Neural progenitor cell (in vitro differentiated cells): ENCODE measurements around the gene ZAP70.

Experiments used
- EZH2 ChIP-seq: fragments of 200-600 bp; sonication (generic); IDR thresholded peaks from 2 replicates; pipeline ENCODE4 v1.6.1; 2017; ENCODE audit warnings: antibody characterized with exemption, mild to moderate bottlenecking, moderate library complexity
- EZH2phosphoT487 ChIP-seq: fragments of 200-600 bp; sonication (generic); IDR thresholded peaks from 2 replicates; pipeline ENCODE4 v1.6.1; 2017; ENCODE audit warnings: antibody characterized with exemption
- TF ChIP-seq, protein P1 (sequence below): fragments of 200-600 bp; sonication (generic); IDR thresholded peaks from 2 replicates; pipeline ENCODE4 v1.5.1; 2017; ENCODE audit warnings: antibody characterized with exemption, mild to moderate bottlenecking

- TF ChIP-seq, protein P1, sequence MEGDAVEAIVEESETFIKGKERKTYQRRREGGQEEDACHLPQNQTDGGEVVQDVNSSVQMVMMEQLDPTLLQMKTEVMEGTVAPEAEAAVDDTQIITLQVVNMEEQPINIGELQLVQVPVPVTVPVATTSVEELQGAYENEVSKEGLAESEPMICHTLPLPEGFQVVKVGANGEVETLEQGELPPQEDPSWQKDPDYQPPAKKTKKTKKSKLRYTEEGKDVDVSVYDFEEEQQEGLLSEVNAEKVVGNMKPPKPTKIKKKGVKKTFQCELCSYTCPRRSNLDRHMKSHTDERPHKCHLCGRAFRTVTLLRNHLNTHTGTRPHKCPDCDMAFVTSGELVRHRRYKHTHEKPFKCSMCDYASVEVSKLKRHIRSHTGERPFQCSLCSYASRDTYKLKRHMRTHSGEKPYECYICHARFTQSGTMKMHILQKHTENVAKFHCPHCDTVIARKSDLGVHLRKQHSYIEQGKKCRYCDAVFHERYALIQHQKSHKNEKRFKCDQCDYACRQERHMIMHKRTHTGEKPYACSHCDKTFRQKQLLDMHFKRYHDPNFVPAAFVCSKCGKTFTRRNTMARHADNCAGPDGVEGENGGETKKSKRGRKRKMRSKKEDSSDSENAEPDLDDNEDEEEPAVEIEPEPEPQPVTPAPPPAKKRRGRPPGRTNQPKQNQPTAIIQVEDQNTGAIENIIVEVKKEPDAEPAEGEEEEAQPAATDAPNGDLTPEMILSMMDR, result no peak
- TF ChIP-seq EZH2, result no peak
- TF ChIP-seq EZH2phosphoT487, result no peak
Observed at GRCh38 chr2:97724073-97724410, 10.7 kb downstream of the ZAP70 start.
